ENCODE measurements around the gene OR1B1.

The OR1B1 gene

GRCh38 chr9:122657527-122657926, at the start of gene OR1B1:
Gene OR1B1, minus strand, starts transcription at chr9:122657627.
- no peak within 1 kb of the TSS for H3K4me3 ChIP-seq (ENCODE audit: low read length)
- H3K9me2 ChIP-seq (replicated peaks; ENCODE audit: control insufficient read depth, low read length), result no peaks in the 10 kb centered on the region
- no peaks in the 10 kb centered on the region for H3F3A ChIP-seq (ENCODE audit: control insufficient read depth, insufficient read depth)
- no peaks in the 10 kb centered on the region for H3K4me1 ChIP-seq (ENCODE audit: control insufficient read depth, low read length)
- no peaks in the 10 kb centered on the region for H3K36me3 ChIP-seq (ENCODE audit: control insufficient read depth, low read length)
- no peaks in the 10 kb centered on the region for H3K79me2 ChIP-seq (ENCODE audit: control insufficient read depth, low read length)
- TF ChIP-seq EZH2phosphoT487 (IDR thresholded peaks at IDR 0.05; ENCODE audit: borderline replicate concordance, low read length), result no peak
- no peak for TF ChIP-seq CTCF (IDR thresholded peaks at IDR 0.05; ENCODE audit: low read depth, low read length, poor library complexity, severe bottlenecking)
- H3K27ac ChIP-seq (ENCODE audit: low read depth, low read length), result no peak within 1 kb of the TSS
- H4K20me1 ChIP-seq (ENCODE audit: control insufficient read depth, insufficient read depth, low read depth, low read length), result no peaks in the 10 kb centered on the region
- H3K9me3 ChIP-seq (ENCODE audit: control insufficient read depth, insufficient read depth, low read length), result no peaks in the 10 kb centered on the region
- no peak within 1 kb of the TSS for H3K4me2 ChIP-seq (ENCODE audit: low read length)
- peaks cover 12% of the 10 kb centered on the region for H3K27me3 ChIP-seq (ENCODE audit: control insufficient read depth, low read length)

- no peak overlapping the region for H3K4me2 ChIP-seq (ENCODE audit: low read length)
- TF ChIP-seq CTCF (IDR thresholded peaks at IDR 0.05; ENCODE audit: low read depth, low read length, poor library complexity, severe bottlenecking), result no peak
- TF ChIP-seq EZH2phosphoT487 (IDR thresholded peaks at IDR 0.05; ENCODE audit: borderline replicate concordance, low read length), result no peak
- H3K79me2 ChIP-seq (ENCODE audit: control insufficient read depth, low read length), result no peaks in the 10 kb centered on the region
- H3K9me3 ChIP-seq (ENCODE audit: control insufficient read depth, insufficient read depth, low read length), result no peaks in the 10 kb centered on the region
- no peaks in the 10 kb centered on the region for H4K20me1 ChIP-seq (ENCODE audit: control insufficient read depth, insufficient read depth, low read depth, low read length)
- no peaks in the 10 kb centered on the region for H3F3A ChIP-seq (ENCODE audit: control insufficient read depth, insufficient read depth)
- no peak overlapping the region for H3K27ac ChIP-seq (ENCODE audit: low read depth, low read length)
- H3K27me3 ChIP-seq (ENCODE audit: control insufficient read depth, low read length), result no peaks in the 10 kb centered on the region
- H3K36me3 ChIP-seq (ENCODE audit: control insufficient read depth, low read length), result no peaks in the 10 kb centered on the region
- H3K4me1 ChIP-seq (ENCODE audit: control insufficient read depth, low read length), result no peaks in the 10 kb centered on the region
- H3K4me3 ChIP-seq (ENCODE audit: low read length), result no peak overlapping the region
- H3K9me2 ChIP-seq (replicated peaks; ENCODE audit: control insufficient read depth, low read length), result no peaks in the 10 kb centered on the region
Measured at GRCh38 chr9:122695696-122696095, 38.3 kb upstream of the OR1B1 start.

- Histone ChIP-seq H3K4me2 (ENCODE audit: low read length) (no peak overlapping the region), H3K36me3 (ENCODE audit: control insufficient read depth, low read length) (no peaks in the 10 kb centered on the region), H3K79me2 (ENCODE audit: control insufficient read depth, low read length) (no peaks in the 10 kb centered on the region), H4K20me1 (ENCODE audit: control insufficient read depth, insufficient read depth, low read depth, low read length) (no peaks in the 10 kb centered on the region), H3K9me3 (ENCODE audit: control insufficient read depth, insufficient read depth, low read length) (no peaks in the 10 kb centered on the region; the same call in 1 of the 2 replicates), H3F3A (ENCODE audit: control insufficient read depth, insufficient read depth) (no peaks in the 10 kb centered on the region), H3K4me1 (ENCODE audit: control insufficient read depth, low read length) (no peaks in the 10 kb centered on the region), H3K9me2 (replicated peaks; ENCODE audit: control insufficient read depth, low read length) (no peaks in the 10 kb centered on the region), H3K4me3 (ENCODE audit: low read length) (no peak overlapping the region), H3K27me3 (ENCODE audit: control insufficient read depth, low read length) (peaks cover 8% of the 10 kb centered on the region; the same call in 1 of the 2 replicates), H3K27ac (ENCODE audit: low read depth, low read length) (no peak overlapping the region)
- TF ChIP-seq EZH2phosphoT487 (IDR thresholded peaks at IDR 0.05; ENCODE audit: borderline replicate concordance, low read length) (no peak), CTCF (IDR thresholded peaks at IDR 0.05; ENCODE audit: low read depth, low read length, poor library complexity, severe bottlenecking) (no peak)
Measured at GRCh38 chr9:122684851-122685250, 27.4 kb upstream of the OR1B1 start.

All from DOHH2 (cell line).